GM23338 (cell line): ENCODE measurements around the gene STX11. TPM values are rescaled to one million over a fixed set of nuclear protein-coding genes. Genes with fewer than 3 reads are reported as not detected.

ENCODE experiments used
- ATAC-seq: fragments of 200-7000 bp; cut with Tn5 transposase; 3 replicates; pipeline ENCODE4 v1.9.1; 2020
- DNase-seq: peaks from one replicate; pipeline ENCODE4 v3.0.0-alpha.2; 2015; ENCODE audit warnings: low spot score
- H2AFZ ChIP-seq: fragments of 200-600 bp; sonication (generic); 2 replicates; pipeline ENCODE4 v1.8.0; 2016; ENCODE audit warnings: antibody characterized with exemption, mild to moderate bottlenecking, moderate library complexity
- H3F3A ChIP-seq: fragments of 200-600 bp; sonication (generic); replicated peaks from 2 replicates; pipeline ENCODE4 v1.8.0; 2017; ENCODE audit warnings: antibody characterized with exemption, mixed run types, low read depth
- H3K27ac ChIP-seq: fragments of 200-600 bp; sonication (generic); 2 replicates; pipeline ENCODE4 v1.6.1; 2016; ENCODE audit warnings: low read depth
- H3K27me3 ChIP-seq: fragments of 200-600 bp; sonication (generic); 2 replicates; pipeline ENCODE4 v1.8.0; 2016; ENCODE audit warnings: mild to moderate bottlenecking, mixed run types, moderate library complexity; ENCODE audit not compliant: insufficient read depth
- H3K36me3 ChIP-seq: fragments of 200-600 bp; sonication (generic); 2 replicates; pipeline ENCODE4 v1.8.0; 2016; ENCODE audit warnings: mild to moderate bottlenecking; ENCODE audit not compliant: insufficient read depth
- H3K4me1 ChIP-seq: fragments of 200-600 bp; sonication (generic); 2 replicates; pipeline ENCODE4 v1.8.0; 2016; ENCODE audit warnings: mild to moderate bottlenecking, moderate library complexity; ENCODE audit not compliant: insufficient read depth
- H3K4me2 ChIP-seq: fragments of 200-600 bp; sonication (generic); 2 replicates; pipeline ENCODE4 v1.7.1; 2017; ENCODE audit warnings: mixed run types
- H3K4me3 ChIP-seq: fragments of 200-600 bp; sonication (generic); 2 replicates; pipeline ENCODE4 v1.6.1; 2016; ENCODE audit warnings: mixed run types
- H3K79me2 ChIP-seq: fragments of 200-600 bp; sonication (generic); replicated peaks from 2 replicates; pipeline ENCODE4 v1.8.0; 2017; ENCODE audit warnings: mild to moderate bottlenecking; ENCODE audit not compliant: insufficient read depth
- H3K9me2 ChIP-seq: fragments of 200-600 bp; sonication (generic); 2 replicates; pipeline ENCODE4 v1.8.0; 2017; ENCODE audit not compliant: insufficient read depth
- H4K20me1 ChIP-seq: fragments of 200-600 bp; sonication (generic); replicated peaks from 2 replicates; pipeline ENCODE4 v1.8.0; 2017; ENCODE audit warnings: mild to moderate bottlenecking; ENCODE audit not compliant: insufficient read depth
- H3K27ac Mint-ChIP-seq: 2 replicates; pipeline ENCODE4 v1.8.0; 2020; ENCODE audit warnings: inconsistent platforms, mild to moderate bottlenecking, moderate library complexity, mixed read lengths
- H3K27me3 Mint-ChIP-seq: 3 replicates; pipeline ENCODE4 v1.8.0; 2022; ENCODE audit warnings: low read depth, mild to moderate bottlenecking, moderate library complexity, mixed read lengths, inconsistent platforms; ENCODE audit not compliant: insufficient read depth, poor library complexity
- H3K36me3 Mint-ChIP-seq: 3 replicates; pipeline ENCODE4 v1.8.0; 2021; ENCODE audit warnings: low read depth, mild to moderate bottlenecking, inconsistent platforms, moderate library complexity, mixed read lengths
- H3K4me1 Mint-ChIP-seq: 3 replicates; pipeline ENCODE4 v1.8.0; 2020; ENCODE audit warnings: mild to moderate bottlenecking, inconsistent platforms, mixed read lengths
- H3K4me3 Mint-ChIP-seq: 3 replicates; pipeline ENCODE4 v1.8.0; 2021; ENCODE audit warnings: moderate library complexity, mild to moderate bottlenecking, inconsistent platforms, mixed read lengths
- H3K9me3 Mint-ChIP-seq: 3 replicates; pipeline ENCODE4 v1.8.0; 2020; ENCODE audit warnings: moderate library complexity, mild to moderate bottlenecking, inconsistent platforms, mixed read lengths
- EZH2 ChIP-seq: fragments of 200-600 bp; sonication (generic); IDR thresholded peaks from one replicate; pipeline ENCODE4 v1.8.0; 2017; ENCODE audit warnings: antibody characterized with exemption, mild to moderate bottlenecking, low read depth; ENCODE audit not compliant: unreplicated experiment
- EZH2phosphoT487 ChIP-seq: fragments of 200-600 bp; sonication (generic); IDR thresholded peaks from one replicate; pipeline ENCODE4 v1.8.1; 2018; ENCODE audit warnings: antibody characterized with exemption; ENCODE audit not compliant: unreplicated experiment
- JUNB ChIP-seq: IDR thresholded peaks from one replicate; pipeline ENCODE4 v1.6.1; 2016; ENCODE audit warnings: antibody characterized with exemption; ENCODE audit not compliant: unreplicated experiment
- NANOG ChIP-seq: IDR thresholded peaks from 2 replicates; pipeline ENCODE4 v1.6.1; 2016; ENCODE audit warnings: antibody characterized with exemption, borderline replicate concordance
- POLR2AphosphoS5 ChIP-seq: IDR thresholded peaks from 2 replicates; pipeline ENCODE4 v1.6.1; 2016; ENCODE audit warnings: antibody characterized with exemption, low read depth
- REST ChIP-seq: IDR thresholded peaks from one replicate; pipeline ENCODE4 v1.6.1; 2018; ENCODE audit warnings: antibody characterized with exemption; ENCODE audit not compliant: unreplicated experiment
- STAT1 ChIP-seq: IDR thresholded peaks from one replicate; pipeline ENCODE4 v1.6.1; 2016; ENCODE audit warnings: antibody characterized with exemption; ENCODE audit not compliant: unreplicated experiment
- ZNF114 ChIP-seq: fragments of 250-450 bp; sonication (Bioruptor Pico); IDR thresholded peaks from 2 replicates; pipeline ENCODE4 v1.5.0; 2020; ENCODE audit warnings: mild to moderate bottlenecking, moderate library complexity
- ZNF331 ChIP-seq: fragments of 250-450 bp; sonication (Bioruptor Pico); IDR thresholded peaks from 2 replicates; pipeline ENCODE4 v1.5.0; 2020; ENCODE audit warnings: low read depth, mild to moderate bottlenecking, moderate library complexity
- ZNF462 ChIP-seq: fragments of 250-450 bp; sonication (Bioruptor Pico); IDR thresholded peaks from 2 replicates; pipeline ENCODE4 v1.5.0; 2020; ENCODE audit warnings: mild to moderate bottlenecking, moderate library complexity
- polyA plus RNA-seq: library from polyadenylated mRNA; unstranded; fragments of >200 nt; fragmentation: Nextera tagmentation; extraction: Ambion mirVana; gene quantifications from 2 replicates; pipeline ENCODE4 v1.2.1, GENCODE V29; 2016
- total RNA-seq: library from RNA; depleted of rRNA; stranded (reverse); fragments of >200 nt; shearing (Covaris generic); gene quantifications from 2 replicates; pipeline ENCODE4 v1.2.3, GENCODE V29; 2014

STX11 gene
- total and polyA plus RNA-seq, 2 experiments from 2014 or later = 0.35 to 0.52 TPM

DNA sequence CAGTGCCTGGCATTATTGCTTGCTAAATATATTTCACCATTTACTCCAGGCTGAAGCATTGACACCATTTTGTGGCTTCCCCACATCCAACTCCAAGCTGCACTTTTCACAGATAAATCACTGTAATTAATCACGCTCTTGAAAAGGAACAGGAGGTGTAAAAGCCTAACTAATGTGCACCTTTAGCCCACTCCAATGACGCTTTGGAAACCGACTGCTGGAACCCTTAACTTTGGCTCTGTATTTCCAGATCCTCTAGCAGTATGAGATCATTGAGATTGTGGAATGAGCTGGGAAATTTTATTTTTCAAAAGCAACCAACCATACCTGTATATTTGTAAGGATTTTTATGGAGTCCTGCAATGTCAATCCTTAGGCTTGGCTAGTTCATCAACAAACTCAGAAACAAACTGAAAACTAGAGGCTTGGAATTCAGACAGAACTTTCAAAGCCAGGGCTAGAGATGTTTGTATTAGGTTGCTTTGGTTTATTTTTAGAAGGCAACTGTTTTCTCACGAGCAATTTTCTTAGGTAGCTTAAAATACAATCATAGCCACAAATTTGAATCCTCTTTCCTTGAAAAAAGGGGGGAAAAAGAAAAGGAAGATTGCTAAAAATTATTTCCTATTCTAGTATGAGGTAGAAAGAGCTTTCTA lies 82.0 kb downstream of the STX11 start (continued):
- TF ChIP-seq REST (no peak), ZNF114 (CRISPR knock-in tag) (no peak), EZH2phosphoT487 (no peak), EZH2 (no peak)

DNA sequence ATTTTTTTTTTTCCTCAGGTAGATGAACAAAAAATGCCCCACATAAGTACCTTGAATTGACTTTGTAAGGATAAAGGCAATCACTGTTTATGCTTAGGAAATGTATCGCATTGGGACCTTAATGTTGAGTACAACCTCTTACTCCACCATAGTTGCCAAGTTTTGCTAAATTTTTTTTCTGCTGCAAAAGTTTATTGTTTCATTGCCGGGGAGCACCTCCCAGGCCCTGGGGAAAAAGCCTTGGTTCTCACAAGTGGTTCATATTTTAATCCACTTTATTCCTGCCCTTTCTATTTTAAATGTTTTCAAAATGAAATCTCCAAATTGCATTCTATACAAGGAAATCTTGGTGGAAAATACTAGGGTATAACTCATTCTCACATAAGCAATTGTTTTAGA lies 82.5 kb downstream of the STX11 start:
- DNase-seq = no peak
- Histone ChIP-seq H3K79me2 (no peaks in the 10 kb centered on the region), H3F3A (no peaks in the 10 kb centered on the region), H2AFZ (no peak overlapping the region), H3K4me3 (no peak overlapping the region), H4K20me1 (no peaks in the 10 kb centered on the region), H3K27me3 (no peaks in the 10 kb centered on the region), H3K27ac (no peak overlapping the region), H3K9me2 (no peaks in the 10 kb centered on the region), H3K4me2 (no peak overlapping the region), H3K36me3 (no peaks in the 10 kb centered on the region), H3K4me1 (0 out of 2 replicates have a peak, but pooled peaks cover 13% of the 10 kb centered on the region)
- no peak overlapping the region for H3K27ac Mint-ChIP-seq
- no peak for ATAC-seq
- H3K9me3 Mint-ChIP-seq = peaks cover 27% of the 10 kb centered on the region
- no peak overlapping the region for H3K4me3 Mint-ChIP-seq
- peaks cover 20% of the 10 kb centered on the region for H3K4me1 Mint-ChIP-seq
- H3K36me3 Mint-ChIP-seq = peaks cover 23% of the 10 kb centered on the region; the same call in 2 of the 3 replicates
- H3K27me3 Mint-ChIP-seq = peaks cover 7% of the 10 kb centered on the region
- no peak for TF ChIP-seq EZH2
- TF ChIP-seq ZNF462 (CRISPR knock-in tag) = no peak
- no peak for TF ChIP-seq NANOG
- no peak for TF ChIP-seq REST
- no peak for TF ChIP-seq EZH2phosphoT487
- no peak for TF ChIP-seq POLR2AphosphoS5
- TF ChIP-seq ZNF114 (CRISPR knock-in tag) = no peak
- no peak for TF ChIP-seq JUNB
- no peak for TF ChIP-seq STAT1
- no peak for TF ChIP-seq ZNF331 (CRISPR knock-in tag)
